SU-DHL-6 (cell line): Measurements from ENCODE around the gene CRMP1.

Experiments used
- CTCF ChIP-seq: fragments of 200-600 bp; sonication (generic); IDR thresholded peaks from one replicate; pipeline ENCODE4 v1.5.1; 2017; ENCODE audit warnings: antibody characterized with exemption, mild to moderate bottlenecking, low read length, moderate library complexity; ENCODE audit not compliant: insufficient read depth, poor library complexity, severe bottlenecking
- EZH2phosphoT487 ChIP-seq: fragments of 200-600 bp; sonication (generic), shearing (Covaris generic); conservative IDR thresholded peaks from 2 replicates; pipeline ENCODE4 v1.6.1; 2018; ENCODE audit warnings: mild to moderate bottlenecking, antibody characterized with exemption, low read length, moderate library complexity, mixed read lengths

- TF ChIP-seq CTCF (no peak), EZH2phosphoT487 (no peak)
These were observed 5.9 kb downstream of the CRMP1 start for GRCh38 chr4:5887011-5887360.
